NCI-H2196 (cell line): ENCODE measurements around the gene KLK1.

Source experiments
- DNase-seq: peaks from one replicate; lab custom pipeline; 2025; ENCODE audit not compliant: unreplicated experiment; lab: John Stamatoyannopoulos, UW

The KLK1 gene

DNA sequence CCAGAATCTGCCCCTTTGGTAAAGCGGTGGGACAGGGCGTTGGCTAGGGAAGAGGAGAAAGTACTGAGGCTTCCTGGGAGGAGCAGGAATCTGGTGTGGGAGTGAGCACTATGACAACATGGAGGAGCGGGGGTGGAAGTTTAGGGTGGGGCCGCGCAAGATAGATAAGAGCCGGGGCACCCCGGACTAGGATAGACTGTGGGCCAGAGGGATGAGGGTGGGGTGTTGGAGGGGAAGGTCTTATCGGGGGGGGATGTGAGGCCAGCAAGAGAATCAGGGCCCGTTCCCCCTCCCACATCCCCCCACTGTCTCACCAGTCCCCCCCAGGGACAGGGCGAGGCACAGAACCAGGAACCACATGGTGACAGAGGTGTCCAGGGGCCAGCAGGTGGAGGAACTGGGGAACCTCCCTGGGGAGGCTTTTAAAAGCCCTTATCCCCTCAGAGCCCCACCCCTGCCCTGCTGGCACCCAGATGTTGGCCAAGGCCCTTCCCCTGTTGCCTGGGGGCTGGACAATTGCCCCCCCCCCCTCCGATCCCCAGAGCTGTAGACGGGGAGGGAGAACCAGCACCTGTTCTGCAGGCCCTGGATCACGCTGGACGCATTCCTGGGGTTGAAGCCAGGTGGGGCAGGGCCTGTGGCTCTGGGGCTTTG, at the start of gene KLK1:
KLK1 (minus strand) TSS at position 399 of the 654 bp plus-strand sequence; CDS start at position 360, 39 bp downstream.
- no peak for DNase-seq

- DNase-seq: no peak
Observed at GRCh38 chr19:50873056-50873455, 49.5 kb upstream of the KLK1 start, which contains the start of gene KLK2. Gene KLK2, plus strand, starts transcription at chr19:50873439. Its CDS starts 35 bp downstream, at chr19:50873474.

- DNase-seq: no peak
Observed at GRCh38 chr19:50870417-50871089, 47.0 kb upstream of the KLK1 start.

DNA sequence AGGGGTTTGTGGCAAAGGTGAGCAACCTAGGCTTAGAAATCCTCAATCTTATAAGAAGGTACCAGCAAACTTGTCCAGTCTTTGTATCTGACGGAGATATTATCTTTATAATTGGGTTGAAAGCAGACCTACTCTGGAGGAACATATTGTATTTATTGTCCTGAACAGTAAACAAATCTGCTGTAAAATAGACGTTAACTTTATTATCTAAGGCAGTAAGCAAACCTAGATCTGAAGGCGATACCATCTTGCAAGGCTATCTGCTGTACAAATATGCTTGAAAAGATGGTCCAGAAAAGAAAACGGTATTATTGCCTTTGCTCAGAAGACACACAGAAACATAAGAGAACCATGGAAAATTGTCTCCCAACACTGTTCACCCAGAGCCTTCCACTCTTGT, 45.9 kb upstream of the KLK1 start:
- no peak for DNase-seq

DNA sequence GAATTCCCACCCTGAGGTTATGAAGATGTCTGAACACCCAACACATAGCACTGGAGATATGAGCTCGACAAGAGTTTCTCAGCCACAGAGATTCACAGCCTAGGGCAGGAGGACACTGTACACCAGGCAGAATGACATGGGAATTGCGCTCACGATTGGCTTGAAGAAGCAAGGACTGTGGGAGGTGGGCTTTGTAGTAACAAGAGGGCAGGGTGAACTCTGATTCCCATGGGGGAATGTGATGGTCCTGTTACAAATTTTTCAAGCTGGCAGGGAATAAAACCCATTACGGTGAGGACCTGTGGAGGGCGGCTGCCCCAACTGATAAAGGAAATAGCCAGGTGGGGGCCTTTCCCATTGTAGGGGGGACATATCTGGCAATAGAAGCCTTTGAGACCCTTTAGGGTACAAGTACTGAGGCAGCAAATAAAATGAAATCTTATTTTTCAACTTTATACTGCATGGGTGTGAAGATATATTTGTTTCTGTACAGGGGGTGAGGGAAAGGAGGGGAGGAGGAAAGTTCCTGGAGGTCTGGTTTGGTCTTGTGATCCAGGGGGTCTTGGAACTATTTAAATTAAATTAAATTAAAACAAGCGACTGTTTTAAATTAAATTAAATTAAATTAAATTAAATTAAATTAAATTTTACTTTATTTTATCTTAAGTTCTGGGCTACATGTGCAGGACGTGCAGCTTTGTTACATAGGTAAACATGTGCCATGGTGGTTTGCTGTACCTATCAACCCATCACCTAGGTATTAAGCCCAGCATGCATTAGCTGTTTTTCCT, 38.1 kb upstream of the KLK1 start:
- DNase-seq: no peak

DNA sequence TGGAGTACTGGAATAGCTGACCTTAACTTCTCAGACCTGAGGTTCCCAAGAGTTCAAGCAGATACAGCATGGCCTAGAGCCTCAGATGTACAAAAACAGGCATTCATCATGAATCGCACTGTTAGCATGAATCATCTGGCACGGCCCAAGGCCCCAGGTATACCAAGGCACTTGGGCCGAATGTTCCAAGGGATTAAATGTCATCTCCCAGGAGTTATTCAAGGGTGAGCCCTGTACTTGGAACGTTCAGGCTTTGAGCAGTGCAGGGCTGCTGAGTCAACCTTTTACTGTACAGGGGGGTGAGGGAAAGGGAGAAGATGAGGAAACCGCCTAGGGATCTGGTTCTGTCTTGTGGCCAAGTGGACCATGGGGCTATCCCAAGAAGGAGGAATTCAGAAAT, 37.4 kb upstream of the KLK1 start:
- DNase-seq: no peak

DNA sequence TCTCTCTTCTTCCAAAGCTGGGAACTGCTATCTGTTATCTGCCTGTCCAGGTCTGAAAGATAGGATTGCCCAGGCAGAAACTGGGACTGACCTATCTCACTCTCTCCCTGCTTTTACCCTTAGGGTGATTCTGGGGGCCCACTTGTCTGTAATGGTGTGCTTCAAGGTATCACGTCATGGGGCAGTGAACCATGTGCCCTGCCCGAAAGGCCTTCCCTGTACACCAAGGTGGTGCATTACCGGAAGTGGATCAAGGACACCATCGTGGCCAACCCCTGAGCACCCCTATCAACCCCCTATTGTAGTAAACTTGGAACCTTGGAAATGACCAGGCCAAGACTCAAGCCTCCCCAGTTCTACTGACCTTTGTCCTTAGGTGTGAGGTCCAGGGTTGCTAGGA, 36.3 kb upstream of the KLK1 start:
- no peak for DNase-seq

GRCh38 chr19:50858886-50859285, 35.3 kb upstream of the KLK1 start:
- DNase-seq: peak; percentile 76

DNA sequence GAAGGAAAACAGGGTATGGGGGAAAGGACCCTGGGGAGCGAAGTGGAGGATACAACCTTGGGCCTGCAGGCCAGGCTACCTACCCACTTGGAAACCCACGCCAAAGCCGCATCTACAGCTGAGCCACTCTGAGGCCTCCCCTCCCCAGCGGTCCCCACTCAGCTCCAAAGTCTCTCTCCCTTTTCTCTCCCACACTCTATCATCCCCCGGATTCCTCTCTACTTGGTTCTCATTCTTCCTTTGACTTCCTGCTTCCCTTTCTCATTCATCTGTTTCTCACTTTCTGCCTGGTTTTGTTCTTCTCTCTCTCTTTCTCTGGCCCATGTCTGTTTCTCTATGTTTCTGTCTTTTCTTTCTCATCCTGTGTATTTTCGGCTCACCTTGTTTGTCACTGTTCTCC, 33.8 kb upstream of the KLK1 start:
- DNase-seq: no peak

DNA sequence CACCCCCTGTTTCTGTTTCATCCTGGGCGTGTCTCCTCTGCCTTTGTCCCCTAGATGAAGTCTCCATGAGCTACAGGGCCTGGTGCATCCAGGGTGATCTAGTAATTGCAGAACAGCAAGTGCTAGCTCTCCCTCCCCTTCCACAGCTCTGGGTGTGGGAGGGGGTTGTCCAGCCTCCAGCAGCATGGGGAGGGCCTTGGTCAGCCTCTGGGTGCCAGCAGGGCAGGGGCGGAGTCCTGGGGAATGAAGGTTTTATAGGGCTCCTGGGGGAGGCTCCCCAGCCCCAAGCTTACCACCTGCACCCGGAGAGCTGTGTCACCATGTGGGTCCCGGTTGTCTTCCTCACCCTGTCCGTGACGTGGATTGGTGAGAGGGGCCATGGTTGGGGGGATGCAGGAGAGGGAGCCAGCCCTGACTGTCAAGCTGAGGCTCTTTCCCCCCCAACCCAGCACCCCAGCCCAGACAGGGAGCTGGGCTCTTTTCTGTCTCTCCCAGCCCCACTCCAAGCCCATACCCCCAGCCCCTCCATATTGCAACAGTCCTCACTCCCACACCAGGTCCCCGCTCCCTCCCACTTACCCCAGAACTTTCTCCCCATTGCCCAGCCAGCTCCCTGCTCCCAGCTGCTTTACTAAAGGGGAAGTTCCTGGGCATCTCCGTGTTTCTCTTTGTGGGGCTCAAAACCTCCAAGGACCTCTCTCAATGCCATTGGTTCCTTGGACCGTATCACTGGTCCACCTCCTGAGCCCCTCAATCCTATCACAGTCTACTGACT, 31.2 kb upstream of the KLK1 start, which contains the start of gene KLK3:
KLK3 (plus strand) TSS at position 280 of the 775 bp plus-strand sequence; CDS start at position 321, 41 bp downstream.
- no peak for DNase-seq

DNA sequence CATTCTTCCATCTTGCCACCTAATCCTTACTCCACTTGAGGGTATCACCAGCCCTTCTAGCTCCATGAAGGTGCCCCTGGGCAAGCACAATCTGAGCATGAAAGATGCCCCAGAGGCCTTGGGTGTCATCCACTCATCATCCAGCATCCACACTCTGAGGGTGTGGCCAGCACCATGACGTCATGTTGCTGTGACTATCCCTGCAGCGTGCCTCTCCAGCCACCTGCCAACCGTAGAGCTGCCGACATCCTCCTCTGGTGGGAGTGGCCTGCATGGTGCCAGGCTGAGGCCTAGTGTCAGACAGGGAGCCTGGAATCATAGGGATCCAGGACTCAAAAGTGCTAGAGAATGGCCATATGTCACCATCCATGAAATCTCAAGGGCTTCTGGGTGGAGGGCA, 28.0 kb upstream of the KLK1 start:
- DNase-seq: no peak

GRCh38 chr19:50850738-50851137, 27.2 kb upstream of the KLK1 start:
- DNase-seq: no peak

DNA sequence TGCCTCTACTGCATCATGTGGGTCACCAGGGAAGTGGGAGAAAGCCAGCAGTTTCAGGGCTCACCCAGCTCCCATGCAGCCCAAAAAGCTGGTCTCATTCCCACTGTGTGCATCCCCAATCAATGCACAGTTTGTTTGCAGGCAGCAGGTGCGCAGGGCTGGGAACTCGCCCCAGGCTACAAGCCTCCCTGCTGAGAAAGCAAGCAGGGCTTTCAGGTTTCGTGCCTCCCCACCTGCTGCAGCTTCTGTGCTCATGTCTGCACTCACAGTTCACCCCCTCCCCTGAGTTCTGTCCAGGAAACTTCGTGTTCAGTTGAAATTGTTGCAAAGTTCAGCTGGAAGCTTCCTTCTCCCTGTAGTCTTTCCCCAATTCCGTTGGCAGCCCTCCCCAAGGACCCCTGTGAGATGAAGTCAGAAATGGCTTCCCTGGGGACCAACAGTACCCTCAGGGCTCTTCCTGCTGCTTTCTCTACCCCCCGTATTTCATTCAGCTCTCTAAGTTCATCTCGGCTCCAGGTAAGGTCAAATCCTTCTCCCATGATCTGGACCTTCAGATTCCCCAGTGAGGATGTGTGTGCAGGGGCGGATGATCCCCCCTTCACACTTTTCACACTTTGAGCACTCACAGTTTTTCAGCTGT, 20.8 kb upstream of the KLK1 start:
- peak; percentile 69 for DNase-seq

DNA sequence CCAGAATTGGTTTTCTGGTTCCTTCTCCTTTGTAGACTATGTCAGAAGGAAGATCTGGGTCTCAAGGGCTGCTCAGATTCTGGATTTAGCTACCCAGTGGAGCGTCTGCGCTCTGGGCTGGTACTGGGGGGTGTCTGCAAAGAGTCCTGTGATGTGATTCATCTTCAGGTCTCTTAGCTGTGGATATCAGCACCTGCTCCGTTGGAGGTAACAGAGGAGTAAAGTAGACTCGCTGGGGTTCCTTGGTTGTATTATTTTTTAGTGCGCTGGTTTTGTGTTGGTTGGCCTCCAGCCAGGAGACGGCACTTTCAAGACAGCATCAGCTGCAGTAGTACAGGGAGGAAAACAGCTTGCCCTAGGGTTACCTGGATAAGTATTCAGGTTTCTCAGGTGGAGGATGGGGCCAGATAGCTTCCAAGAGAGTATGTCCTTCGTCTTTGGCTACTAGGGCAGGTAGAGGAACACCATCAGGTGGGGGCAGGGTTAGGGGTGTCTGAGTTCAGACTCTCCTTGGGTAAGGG, 20.2 kb upstream of the KLK1 start:
- DNase-seq: peak; percentile 29

GRCh38 chr19:50843205-50843604, 19.6 kb upstream of the KLK1 start:
- no peak for DNase-seq

- no peak for DNase-seq
Observed at GRCh38 chr19:50842130-50842529, 18.5 kb upstream of the KLK1 start.

DNA sequence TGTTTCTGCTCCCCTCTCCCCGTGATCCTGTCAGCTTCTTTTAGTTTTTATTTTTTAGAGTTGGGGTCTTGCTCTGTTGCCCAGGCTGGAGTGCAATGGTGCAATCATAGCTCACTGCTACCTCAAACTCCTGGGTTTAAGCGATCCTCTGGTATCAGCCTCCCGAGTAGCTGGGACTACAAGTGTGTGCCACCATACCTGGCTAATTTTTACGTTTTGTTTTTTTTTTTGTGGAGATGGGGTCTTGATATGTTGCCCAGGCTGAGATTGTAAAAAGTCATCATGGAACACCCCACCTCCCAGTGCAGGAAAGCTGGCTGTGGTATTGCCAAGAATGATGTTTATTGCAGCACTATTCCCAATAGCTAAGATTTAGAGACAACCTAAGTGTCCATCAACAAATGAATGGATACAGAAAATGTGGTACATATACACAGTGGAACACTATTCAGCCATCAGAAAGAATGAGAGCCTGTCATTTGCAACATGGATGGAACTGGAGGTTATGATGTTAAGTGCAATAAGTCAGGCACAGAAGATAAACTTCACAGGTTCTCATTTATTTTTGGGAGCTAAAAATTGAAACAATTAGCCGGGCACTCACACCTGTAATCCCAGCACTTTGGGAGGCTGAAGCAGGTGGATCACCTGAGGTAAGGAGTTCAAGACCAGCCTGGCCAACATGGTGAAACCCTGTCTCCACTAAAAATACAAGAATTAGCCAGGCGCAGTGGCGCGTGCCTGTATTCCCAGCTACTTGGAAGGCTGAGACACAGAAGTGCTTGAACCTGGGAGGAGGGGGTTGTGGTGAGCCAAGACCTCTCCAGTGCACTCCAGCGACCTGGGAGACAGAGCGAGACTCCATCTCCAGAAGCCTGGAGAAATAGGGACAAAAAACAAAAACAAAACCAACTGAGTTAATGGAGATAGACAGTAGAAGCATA, 16.4 kb upstream of the KLK1 start:
- DNase-seq: no peak

DNA sequence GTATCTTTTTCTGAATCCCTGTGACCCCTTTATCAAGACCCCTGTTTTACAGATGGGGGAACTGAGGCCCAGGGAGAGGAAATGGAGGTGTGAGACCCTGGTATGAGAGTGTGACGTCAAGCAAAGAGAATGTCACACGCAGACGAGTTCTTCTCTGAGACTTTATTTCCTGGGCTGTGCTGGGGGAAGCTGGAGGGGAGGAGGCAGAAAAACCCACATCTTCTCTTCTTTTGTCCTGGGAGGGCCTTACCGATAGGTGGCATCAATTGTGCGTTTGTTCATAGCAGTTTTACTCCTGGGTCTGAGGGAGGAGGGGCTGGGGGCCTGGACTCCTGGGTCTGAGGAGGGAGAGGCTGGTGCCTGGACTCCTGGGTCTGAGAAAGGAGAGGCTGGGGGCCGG, 14.7 kb upstream of the KLK1 start:
- DNase-seq: no peak

- DNase-seq: no peak
Observed at GRCh38 chr19:50837300-50837699, 13.7 kb upstream of the KLK1 start.
